Measurements from ENCODE around the gene KLHL5. TPM values are rescaled to one million over a fixed set of nuclear protein-coding genes. Genes with fewer than 3 reads are reported as not detected.
A peak's percentile ranks its signal among the peaks of the same experiment; 100 is the strongest.

KLHL5 gene
- total RNA-seq, 2 experiments from 2014 or later = 34.4 to 59.8 TPM

GRCh38 chr4:39048311-39048710, 13.7 kb upstream of the KLHL5 start:
- no peak overlapping the region for H3K27ac ChIP-seq (ENCODE audit: low read depth, low read length, poor library complexity, severe bottlenecking)
- BruUV-seq (replicated peaks) = no TSS peak
- no peaks in the 10 kb centered on the region; the same call in 1 of the 2 replicates for H4K20me1 ChIP-seq (ENCODE audit: insufficient read depth, low read length)
- ChIA-PET CTCF (ENCODE audit: unreplicated experiment) (no interaction called here), POLR2A (interaction anchor here (0.7 to 1.3 kb wide), 3 partner anchors 17 to 1060 kb away, joined by 3 to 4 read pairs (median 4); no protein-coding TSS in a partner anchor)
- intact Hi-C loops (cut with micrococcal nuclease; ENCODE audit: unreplicated experiment) = loop anchor here (5.0 kb wide), 1 partner anchor 146 kb away; no protein-coding TSS in a partner anchor
- H3K9me2 ChIP-seq (ENCODE audit: insufficient read depth, low read length) = no peaks in the 10 kb centered on the region
- H3K36me3 ChIP-seq (ENCODE audit: insufficient read depth, low read length) = no peaks in the 10 kb centered on the region
- H3K79me2 ChIP-seq (ENCODE audit: insufficient read depth, low read depth, low read length) = peaks cover 47% of the 10 kb centered on the region
- no peaks in the 10 kb centered on the region for H3K9me3 ChIP-seq (ENCODE audit: low read length)
- peak overlapping the region; percentile 16 for H3K4me2 ChIP-seq (ENCODE audit: low read length)
- peak; percentile 37 for DNase-seq (ENCODE audit: low spot score)
- peaks cover 42% of the 10 kb centered on the region for H3K4me1 ChIP-seq (ENCODE audit: insufficient read depth, low read length, poor library complexity, severe bottlenecking)
- H3K4me3 ChIP-seq (ENCODE audit: low read depth, low read length, poor library complexity, severe bottlenecking) = no peak overlapping the region
- no peak for TF ChIP-seq EZH2phosphoT487 (IDR thresholded peaks at IDR 0.05; ENCODE audit: borderline replicate concordance, low read depth, low read length)
- no peak for TF ChIP-seq CTCF (conservative IDR thresholded peaks at IDR 0.05; ENCODE audit: low read length)
- no peak overlapping the region for H2AFZ ChIP-seq (ENCODE audit: low read length)

GRCh38 chr4:39050590-39050989, 11.4 kb upstream of the KLHL5 start:
- no peak overlapping the region for H2AFZ ChIP-seq (ENCODE audit: low read length)
- no peaks in the 10 kb centered on the region; the same call in 1 of the 2 replicates for H4K20me1 ChIP-seq (ENCODE audit: insufficient read depth, low read length)
- H3K36me3 ChIP-seq (ENCODE audit: insufficient read depth, low read length) = no peaks in the 10 kb centered on the region
- H3K79me2 ChIP-seq (ENCODE audit: insufficient read depth, low read depth, low read length) = peaks cover 61% of the 10 kb centered on the region
- ChIA-PET CTCF (ENCODE audit: unreplicated experiment) (interaction anchor here (0.6 kb wide), 1 partner anchor 22 kb away, joined by 3 read pairs; no protein-coding TSS in a partner anchor), POLR2A (interaction anchor here (0.5 to 1.7 kb wide), 8 partner anchors 8 to 325 kb away, joined by 3 to 9 read pairs (median 3); no protein-coding TSS in a partner anchor)
- no peak for TF ChIP-seq CTCF (conservative IDR thresholded peaks at IDR 0.05; ENCODE audit: low read length)
- TF ChIP-seq EZH2phosphoT487 (IDR thresholded peaks at IDR 0.05; ENCODE audit: borderline replicate concordance, low read depth, low read length) = no peak
- no peak overlapping the region for H3K4me2 ChIP-seq (ENCODE audit: low read length)
- intact Hi-C loops (cut with micrococcal nuclease; ENCODE audit: unreplicated experiment) = no loop called here
- no peaks in the 10 kb centered on the region for H3K9me2 ChIP-seq (ENCODE audit: insufficient read depth, low read length)
- H3K4me3 ChIP-seq (ENCODE audit: low read depth, low read length, poor library complexity, severe bottlenecking) = no peak overlapping the region
- no peak for DNase-seq (ENCODE audit: low spot score)
- no peak overlapping the region for H3K27ac ChIP-seq (ENCODE audit: low read depth, low read length, poor library complexity, severe bottlenecking)
- H3K9me3 ChIP-seq (ENCODE audit: low read length) = no peaks in the 10 kb centered on the region
- H3K4me1 ChIP-seq (ENCODE audit: insufficient read depth, low read length, poor library complexity, severe bottlenecking) = peaks cover 38% of the 10 kb centered on the region
- no TSS peak for BruUV-seq (replicated peaks)

GRCh38 chr4:39051492-39051891, 10.5 kb upstream of the KLHL5 start:
- ChIA-PET POLR2A (interaction anchor here (1.0 to 1.7 kb wide), 6 partner anchors 9 to 115 kb away, joined by 3 to 9 read pairs (median 4); no protein-coding TSS in a partner anchor), CTCF (ENCODE audit: unreplicated experiment) (no interaction called here)
- Histone ChIP-seq H3K4me2 (ENCODE audit: low read length) (no peak overlapping the region), H3K4me1 (ENCODE audit: insufficient read depth, low read length, poor library complexity, severe bottlenecking) (peaks cover 29% of the 10 kb centered on the region), H4K20me1 (ENCODE audit: insufficient read depth, low read length) (no peaks in the 10 kb centered on the region; the same call in 1 of the 2 replicates), H2AFZ (ENCODE audit: low read length) (no peak overlapping the region), H3K9me2 (ENCODE audit: insufficient read depth, low read length) (no peaks in the 10 kb centered on the region), H3K79me2 (ENCODE audit: insufficient read depth, low read depth, low read length) (peaks cover 57% of the 10 kb centered on the region), H3K36me3 (ENCODE audit: insufficient read depth, low read length) (no peaks in the 10 kb centered on the region), H3K27ac (ENCODE audit: low read depth, low read length, poor library complexity, severe bottlenecking) (no peak overlapping the region), H3K4me3 (ENCODE audit: low read depth, low read length, poor library complexity, severe bottlenecking) (no peak overlapping the region), H3K9me3 (ENCODE audit: low read length) (no peaks in the 10 kb centered on the region)
- BruUV-seq (replicated peaks) = no TSS peak
- DNase-seq (ENCODE audit: low spot score) = no peak
- intact Hi-C loops (cut with micrococcal nuclease; ENCODE audit: unreplicated experiment) = no loop called here
- no peak for TF ChIP-seq CTCF (conservative IDR thresholded peaks at IDR 0.05; ENCODE audit: low read length)
- no peak for TF ChIP-seq EZH2phosphoT487 (IDR thresholded peaks at IDR 0.05; ENCODE audit: borderline replicate concordance, low read depth, low read length)

Measured in OCI-LY7 (cell line).